LNCAP (cell line): ENCODE measurements around the gene EPDR1.

ENCODE experiments used
- TF ChIP-seq, protein P1 (sequence below): fragments of 450-650 bp; IDR thresholded peaks from 2 replicates; pipeline ENCODE4 v1.5.1; 2017; ENCODE audit warnings: mild to moderate bottlenecking

EPDR1 gene

DNA sequence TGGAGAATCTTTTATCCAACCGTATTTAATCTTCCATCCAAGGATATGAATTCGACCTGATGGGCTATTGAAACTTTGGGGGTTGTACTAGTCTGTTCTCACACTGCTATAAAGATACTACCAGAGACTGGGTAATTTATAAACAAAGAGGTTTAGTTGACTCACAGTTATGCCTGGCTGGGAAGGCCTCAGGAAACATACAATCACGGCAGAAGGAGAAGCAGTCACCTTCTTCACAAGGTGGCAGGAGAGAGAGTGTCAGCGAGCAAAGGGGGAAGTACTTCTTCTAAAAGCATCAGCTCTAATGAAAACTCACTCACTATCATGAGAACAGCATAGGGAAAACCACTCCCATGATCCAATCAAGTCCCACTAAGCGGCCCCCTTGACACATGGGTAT lies 43.8 kb downstream of the EPDR1 start:
- TF ChIP-seq, protein P1, sequence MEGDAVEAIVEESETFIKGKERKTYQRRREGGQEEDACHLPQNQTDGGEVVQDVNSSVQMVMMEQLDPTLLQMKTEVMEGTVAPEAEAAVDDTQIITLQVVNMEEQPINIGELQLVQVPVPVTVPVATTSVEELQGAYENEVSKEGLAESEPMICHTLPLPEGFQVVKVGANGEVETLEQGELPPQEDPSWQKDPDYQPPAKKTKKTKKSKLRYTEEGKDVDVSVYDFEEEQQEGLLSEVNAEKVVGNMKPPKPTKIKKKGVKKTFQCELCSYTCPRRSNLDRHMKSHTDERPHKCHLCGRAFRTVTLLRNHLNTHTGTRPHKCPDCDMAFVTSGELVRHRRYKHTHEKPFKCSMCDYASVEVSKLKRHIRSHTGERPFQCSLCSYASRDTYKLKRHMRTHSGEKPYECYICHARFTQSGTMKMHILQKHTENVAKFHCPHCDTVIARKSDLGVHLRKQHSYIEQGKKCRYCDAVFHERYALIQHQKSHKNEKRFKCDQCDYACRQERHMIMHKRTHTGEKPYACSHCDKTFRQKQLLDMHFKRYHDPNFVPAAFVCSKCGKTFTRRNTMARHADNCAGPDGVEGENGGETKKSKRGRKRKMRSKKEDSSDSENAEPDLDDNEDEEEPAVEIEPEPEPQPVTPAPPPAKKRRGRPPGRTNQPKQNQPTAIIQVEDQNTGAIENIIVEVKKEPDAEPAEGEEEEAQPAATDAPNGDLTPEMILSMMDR: no peak

DNA sequence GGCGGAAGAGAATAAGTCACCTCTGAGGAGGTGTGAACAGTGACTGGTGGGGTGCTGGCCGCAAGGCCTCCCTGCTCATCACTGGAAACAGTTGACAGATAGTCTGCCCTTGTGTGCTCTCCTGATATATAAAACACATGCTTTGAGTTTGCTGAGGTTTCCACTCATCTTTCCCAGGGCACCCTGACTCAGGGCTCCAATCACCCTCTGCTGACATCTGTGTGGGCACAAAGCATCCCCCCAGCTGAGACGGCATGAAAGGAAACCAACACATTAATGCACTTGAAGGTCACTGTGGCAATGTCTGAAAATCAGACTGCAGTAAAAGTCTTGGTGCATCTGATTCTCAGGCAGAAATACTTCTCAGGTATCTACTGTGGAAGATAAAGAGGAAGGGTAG lies 49.8 kb downstream of the EPDR1 start:
- TF ChIP-seq, protein P1: no peak

GRCh38 chr7:37971491-37971890 lies 51.1 kb downstream of the EPDR1 start:
- TF ChIP-seq, protein P1: no peak

- TF ChIP-seq, protein P1: no peak
These were observed 53.5 kb downstream of the EPDR1 start for GRCh38 chr7:37973915-37974314.

DNA sequence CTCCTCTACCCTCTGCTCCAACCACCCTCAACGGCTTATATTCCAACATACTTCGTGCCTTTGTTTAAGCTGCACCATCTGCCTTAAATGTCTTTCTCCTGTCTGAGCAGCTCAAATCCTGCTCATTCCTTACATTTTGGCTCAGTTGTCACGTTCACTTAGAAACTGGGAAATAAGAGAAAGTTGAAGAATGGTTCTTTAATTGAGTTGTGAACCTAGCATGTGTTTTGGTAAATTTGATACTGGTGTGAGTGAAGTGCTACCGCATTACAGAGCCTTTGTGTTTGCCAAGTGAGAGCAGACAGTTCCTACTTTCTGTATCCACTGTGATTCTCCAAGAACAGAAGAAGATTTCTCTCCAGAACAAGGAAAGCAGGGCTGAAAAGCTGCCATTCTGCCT lies 54.3 kb downstream of the EPDR1 start:
- TF ChIP-seq, protein P1: no peak

GRCh38 chr7:37977243-37977642 lies 56.8 kb downstream of the EPDR1 start:
- TF ChIP-seq, protein P1: no peak

DNA sequence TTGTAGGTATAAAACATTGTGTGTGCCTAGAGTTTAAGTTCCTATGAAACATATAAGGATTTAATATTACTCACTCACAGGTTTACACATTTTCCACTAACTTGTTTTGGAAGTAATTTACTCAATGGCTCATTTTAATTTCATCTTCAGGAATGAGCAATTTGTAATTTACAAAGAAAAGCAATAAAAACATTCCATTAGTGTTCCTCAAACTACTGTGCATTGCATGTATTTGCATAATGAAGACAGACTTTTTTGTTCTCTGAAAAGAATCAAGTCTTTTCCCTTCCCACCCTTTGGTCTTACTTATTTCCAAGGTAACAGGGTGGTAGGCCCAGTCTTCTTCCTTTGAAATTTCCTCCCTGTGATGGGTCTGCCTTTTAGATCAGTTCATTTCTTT lies 61.2 kb downstream of the EPDR1 start:
- TF ChIP-seq, protein P1: no peak

GRCh38 chr7:37982423-37982822 lies 62.0 kb downstream of the EPDR1 start:
- TF ChIP-seq, protein P1: no peak
